ENCODE measurements around the gene BRSK2.
"Not testable (repeated sequence)": the region's sequence is repeated elsewhere in the genome, so short reads cannot be mapped to it uniquely, and the experiment has no call there.

The BRSK2 gene

GRCh38 chr11:1354125-1354938, 35.4 kb upstream of the BRSK2 start:
- DNase-seq, result no peak

GRCh38 chr11:1356007-1356435, 33.7 kb upstream of the BRSK2 start:
- DNase-seq, result peak; percentile 25

- no peak for DNase-seq
Observed at GRCh38 chr11:1356478-1356960, 33.2 kb upstream of the BRSK2 start.

GRCh38 chr11:1358286-1358685, 31.4 kb upstream of the BRSK2 start:
- no peak for DNase-seq

DNA sequence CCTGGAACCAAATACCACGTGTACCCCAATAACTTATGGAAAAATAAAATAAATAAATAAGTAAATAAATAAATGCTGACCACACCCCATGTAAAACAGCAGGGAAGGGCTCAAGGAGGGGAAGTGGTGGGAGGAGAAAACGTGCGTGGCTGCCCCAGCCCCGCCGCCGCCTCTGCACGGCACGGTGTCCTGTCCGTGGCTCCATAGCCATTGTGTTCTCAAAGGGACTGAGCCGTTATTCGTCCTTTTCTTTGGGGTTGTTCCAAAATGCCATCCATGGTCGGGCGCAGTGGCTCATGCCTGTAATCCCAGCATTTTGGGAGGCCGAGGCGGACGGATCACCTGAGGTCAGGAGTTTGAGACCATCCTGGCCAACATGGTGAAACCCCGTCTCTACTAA, 30.8 kb upstream of the BRSK2 start:
- DNase-seq, result not testable (repeated sequence)

- no peak for DNase-seq
Observed at GRCh38 chr11:1359556-1359955, 30.2 kb upstream of the BRSK2 start.

- no peak for DNase-seq
Observed at GRCh38 chr11:1360181-1360834, 29.4 kb upstream of the BRSK2 start.

DNA sequence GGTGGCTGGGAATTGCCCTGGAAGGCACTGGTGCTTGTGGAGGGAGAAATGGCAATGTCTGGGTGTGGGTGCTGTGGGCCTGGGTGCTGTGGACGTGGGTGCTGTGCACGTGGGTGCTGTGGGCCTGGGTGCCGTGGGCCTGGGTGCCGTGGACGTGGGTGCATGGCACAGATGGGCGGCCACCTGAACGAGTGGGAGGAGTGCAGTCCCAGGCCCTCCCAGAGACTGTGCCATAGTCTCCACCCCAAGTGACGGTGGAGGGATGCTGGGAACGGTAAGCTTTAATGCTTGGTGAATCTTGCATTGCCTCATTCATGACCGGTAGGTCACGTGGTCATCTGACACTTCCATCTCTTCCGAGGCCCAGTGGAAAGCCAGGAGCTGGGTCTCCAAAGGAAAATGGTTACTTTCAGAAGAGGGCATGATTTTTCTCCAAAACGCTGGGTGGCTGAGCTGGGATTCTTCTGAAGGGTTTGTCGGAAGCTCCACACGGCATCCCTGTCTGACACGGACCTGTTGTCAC, 28.8 kb upstream of the BRSK2 start:
- DNase-seq, result no peak

GRCh38 chr11:1361882-1362281, 27.9 kb upstream of the BRSK2 start:
- no peak for DNase-seq

- DNase-seq, result no peak
Observed at GRCh38 chr11:1367721-1368120, 22.0 kb upstream of the BRSK2 start.

DNA sequence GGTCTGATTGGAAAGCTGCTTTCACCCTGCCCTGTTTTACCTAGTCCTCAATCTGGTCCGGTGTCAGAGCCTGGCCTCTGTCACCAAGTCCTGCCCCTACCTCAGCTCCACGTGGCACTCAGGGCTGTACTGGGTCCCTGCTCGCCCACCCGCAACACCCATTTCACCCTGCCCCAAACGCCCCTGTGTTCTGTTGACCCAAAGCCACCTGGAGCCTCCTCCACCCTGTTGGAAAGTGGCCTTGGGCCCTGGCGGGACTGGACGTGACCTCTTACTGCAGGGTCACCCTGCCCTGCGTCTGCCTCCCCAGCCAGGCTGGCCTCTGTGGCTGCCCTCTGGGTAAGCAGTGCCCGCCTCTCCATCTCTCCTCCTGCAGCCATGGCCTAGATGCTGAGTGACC, 21.5 kb upstream of the BRSK2 start:
- DNase-seq, result no peak

DNA sequence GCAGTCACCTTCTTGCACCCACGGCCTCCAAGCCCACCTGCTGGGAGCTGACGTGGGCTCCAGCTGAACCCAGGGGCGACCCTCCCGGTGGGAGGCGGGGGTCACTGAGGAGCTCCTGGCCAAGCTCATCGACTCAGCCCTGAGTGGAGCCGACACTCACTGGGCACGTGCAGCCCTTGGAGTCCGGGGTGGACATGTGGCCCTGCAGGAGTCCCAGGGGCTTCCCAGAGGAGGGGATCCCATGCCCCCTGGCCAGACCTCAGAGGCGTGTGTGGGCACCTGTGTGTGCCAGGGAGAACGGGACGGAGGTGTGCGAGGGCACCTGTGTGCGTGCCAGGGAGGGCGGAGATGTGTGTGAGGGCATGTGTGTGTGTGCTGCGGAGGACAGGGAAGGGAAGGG, 20.8 kb upstream of the BRSK2 start:
- DNase-seq, result no peak

DNA sequence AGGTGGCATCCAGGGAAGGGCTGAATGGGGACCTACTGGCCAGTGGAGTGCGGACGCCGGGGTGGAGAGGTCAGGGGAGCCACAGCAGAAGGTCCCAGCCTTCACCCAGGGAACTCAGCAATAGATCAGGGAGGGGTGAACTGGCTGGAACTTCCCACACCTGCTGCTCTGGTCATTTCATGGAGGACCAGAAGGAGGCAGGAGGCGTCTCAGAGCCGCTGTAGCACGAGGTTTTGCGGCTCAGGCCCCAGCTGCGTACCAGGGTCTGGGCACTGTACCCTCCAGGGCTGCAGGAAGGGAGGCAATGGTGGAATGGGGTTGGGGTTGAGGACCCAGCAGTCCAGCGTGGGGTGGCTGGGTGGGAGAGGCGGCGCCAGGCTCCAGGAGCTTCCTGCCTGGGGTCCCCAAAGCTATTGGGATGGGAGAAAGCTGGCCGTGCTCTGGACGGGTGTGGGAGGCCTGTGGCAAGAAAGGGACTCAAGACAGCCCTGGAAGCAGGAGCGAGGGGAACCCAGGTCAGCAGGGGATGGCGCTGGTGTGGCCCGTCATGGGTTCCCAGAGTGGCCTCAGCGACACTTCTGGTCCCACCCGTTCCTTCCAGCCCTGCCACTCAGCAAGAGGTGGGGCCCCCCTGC, 20.2 kb upstream of the BRSK2 start:
- DNase-seq, result no peak

DNA sequence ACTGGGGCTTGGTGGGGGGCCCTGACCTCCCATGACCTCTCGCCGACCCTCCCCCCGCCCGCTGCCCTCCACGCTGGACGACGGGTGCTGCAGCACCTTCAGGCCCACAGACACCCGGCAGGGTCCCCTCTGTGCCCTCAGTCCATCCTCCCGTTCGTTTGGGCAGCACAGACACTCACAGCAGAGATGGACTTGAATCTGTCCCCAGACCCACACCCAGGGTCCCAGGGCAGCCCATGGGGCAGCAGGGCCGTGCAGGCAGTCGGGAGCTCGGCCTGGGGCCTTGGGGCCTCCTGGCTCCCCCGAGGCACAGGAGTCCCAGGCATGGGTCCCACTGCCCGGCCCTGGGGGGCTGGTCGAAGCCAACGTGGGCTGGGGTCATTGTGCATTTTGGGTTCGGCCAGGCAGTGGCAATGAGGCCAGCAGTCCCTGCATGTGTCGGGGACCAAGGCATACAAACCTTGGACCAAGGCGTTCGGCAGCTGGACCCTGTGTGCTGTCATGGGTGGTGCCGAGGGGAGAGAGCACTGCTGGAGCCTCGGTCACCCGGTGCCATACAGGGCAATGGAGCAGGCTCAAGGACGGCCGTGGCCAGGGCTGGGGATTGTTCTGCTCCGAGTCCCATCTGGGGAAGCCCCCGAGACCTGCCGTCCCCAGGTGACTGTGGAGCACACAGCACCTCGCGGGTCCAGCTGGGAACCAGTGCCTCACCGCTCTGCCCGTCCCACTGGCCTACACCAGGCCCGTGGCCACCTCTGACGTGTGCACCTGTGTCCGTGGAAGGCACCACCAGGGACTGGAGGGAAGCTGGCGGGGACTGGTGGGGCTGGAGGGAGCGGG, 19.3 kb upstream of the BRSK2 start:
- DNase-seq, result no peak

DNA sequence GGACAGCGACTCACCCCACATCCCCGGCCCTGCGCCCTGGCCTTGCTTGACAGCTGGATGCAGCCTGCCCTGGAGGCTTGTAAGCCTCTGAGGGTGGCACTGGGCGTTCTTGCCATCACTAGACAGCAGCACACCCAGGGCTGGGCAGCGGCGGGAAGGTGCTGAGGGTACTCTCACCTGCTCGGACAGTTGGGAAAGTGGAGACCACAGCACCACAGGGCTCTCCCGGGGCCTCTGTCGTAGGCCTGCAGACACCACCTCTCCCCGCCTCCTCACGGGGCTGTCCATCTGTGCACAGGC, 18.8 kb upstream of the BRSK2 start:
- no peak for DNase-seq

DNA sequence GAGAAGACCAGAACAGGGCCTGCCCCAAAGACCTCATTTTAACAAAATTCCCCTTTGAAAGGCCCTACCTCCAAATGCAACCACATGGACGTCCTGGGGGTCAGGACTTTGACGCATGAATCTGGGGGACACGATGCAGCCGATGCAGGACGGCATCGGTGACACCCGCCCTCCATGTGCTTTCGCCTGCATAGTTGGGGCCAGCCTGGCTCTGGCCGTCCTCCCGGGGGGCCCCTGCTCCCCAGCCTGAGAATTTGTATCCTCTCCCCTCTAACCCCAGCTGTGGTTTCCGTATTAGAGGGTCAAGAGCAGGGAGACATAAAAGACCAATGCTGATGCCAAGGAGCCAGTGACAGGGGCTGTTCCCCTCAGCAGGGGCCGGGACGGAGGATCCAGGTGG, 18.4 kb upstream of the BRSK2 start:
- no peak for DNase-seq

GRCh38 chr11:1371836-1372465, 17.8 kb upstream of the BRSK2 start:
- no peak for DNase-seq

GRCh38 chr11:1372660-1373059, 17.1 kb upstream of the BRSK2 start:
- no peak for DNase-seq

GRCh38 chr11:1373536-1374214, 16.1 kb upstream of the BRSK2 start:
- DNase-seq, result no peak

- DNase-seq, result no peak
Observed at GRCh38 chr11:1375161-1375954, 14.4 kb upstream of the BRSK2 start.

- no peak for DNase-seq
Observed at GRCh38 chr11:1375955-1376258, 13.8 kb upstream of the BRSK2 start.

All from NCI-H226 (cell line).